ENCODE data around the gene RYK. TPM values are rescaled to one million over a fixed set of nuclear protein-coding genes. Genes with fewer than 3 reads are reported as not detected.
"Not testable (repeated sequence)": the region's sequence is repeated elsewhere in the genome, so short reads cannot be mapped to it uniquely, and the experiment has no call there.

Gene RYK
- total RNA-seq, 4 donors from 2014 or later, result 95.2 to 168 (median 108) TPM

- Histone ChIP-seq H3K9me3 (no peaks in the 10 kb centered on the region), H3K27ac (no peak overlapping the region), H3K4me3 (replicated peaks in 1 of 3) (no peak overlapping the region), H3K36me3 (no peaks in the 10 kb centered on the region), H3K4me1 (peaks cover 14 to 18% of the 10 kb centered on the region in 2 donors), H3K27me3 (no peaks in the 10 kb centered on the region)
- 71% methylated on average over 3 of the region's 3 CpGs for WGBS, 2 donors
- no peak for DNase-seq
- intact Hi-C loops (cut with DNase I), result no loop called here
- TF ChIP-seq POLR2A (IDR thresholded peaks at IDR 0.05), result no peak
These were observed 25.4 kb upstream of the RYK start for GRCh38 chr3:134276086-134276485.

GRCh38 chr3:134275110-134275509 is 24.5 kb upstream of the RYK start:
- DNase-seq; H3K36me3 ChIP-seq; H3K27me3 ChIP-seq; intact Hi-C loops (cut with DNase I); H3K4me3 ChIP-seq (replicated peaks in 1 of 3); H3K9me3 ChIP-seq; H3K27ac ChIP-seq: not testable (repeated sequence)
- peaks cover 17 to 20% of the 10 kb centered on the region in 2 donors for H3K4me1 ChIP-seq

DNA sequence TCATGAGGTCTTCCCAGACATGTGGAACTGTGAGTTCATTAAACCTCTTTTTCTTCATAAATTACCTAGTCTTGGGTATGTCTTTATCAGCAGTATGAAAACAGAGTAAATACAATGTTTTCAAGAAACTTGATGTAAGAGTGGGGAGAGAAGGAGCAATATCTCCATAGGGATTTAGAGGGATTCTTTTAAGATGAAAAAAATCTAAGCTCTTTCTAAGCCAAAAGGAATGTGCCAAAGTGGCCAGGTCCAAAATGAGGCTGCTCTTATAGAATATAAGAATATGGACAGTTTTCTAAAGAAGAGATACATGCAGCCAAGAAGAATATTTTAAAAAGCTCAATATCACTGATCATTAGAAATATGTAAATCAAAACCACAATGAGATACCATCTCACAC is 23.9 kb upstream of the RYK start:
- intact Hi-C loops (cut with DNase I), result no loop called here
- Histone ChIP-seq H3K27ac (no peak overlapping the region), H3K4me1 (peaks cover 13 to 17% of the 10 kb centered on the region in 2 donors), H3K9me3 (no peaks in the 10 kb centered on the region), H3K27me3 (no peaks in the 10 kb centered on the region), H3K4me3 (replicated peaks in 1 of 3) (no peak overlapping the region), H3K36me3 (no peaks in the 10 kb centered on the region)
- no peak for DNase-seq
- TF ChIP-seq POLR2A (IDR thresholded peaks at IDR 0.05), result no peak
- no peak for TF ChIP-seq CTCF (IDR thresholded peaks at IDR 0.05)

GRCh38 chr3:134267996-134268395 is 17.3 kb upstream of the RYK start:
- H3K27me3 ChIP-seq, result no peaks in the 10 kb centered on the region
- H3K4me1 ChIP-seq, result peaks cover 10 to 11% of the 10 kb centered on the region in 2 donors
- 87 to 94% methylated on average over 1 of the region's 1 CpG for WGBS, 2 donors
- intact Hi-C loops (cut with DNase I), result no loop called here
- no peaks in the 10 kb centered on the region for H3K9me3 ChIP-seq
- H3K4me3 ChIP-seq (replicated peaks in 1 of 3), result no peak overlapping the region
- no peak overlapping the region for H3K27ac ChIP-seq
- TF ChIP-seq POLR2A (IDR thresholded peaks at IDR 0.05), result no peak
- TF ChIP-seq CTCF (IDR thresholded peaks at IDR 0.05), result no peak
- DNase-seq, result no peak
- H3K36me3 ChIP-seq, result no peaks in the 10 kb centered on the region

GRCh38 chr3:134260987-134261386 is 10.3 kb upstream of the RYK start:
- H3K27ac ChIP-seq, result no peak overlapping the region
- no peak for DNase-seq
- no peak overlapping the region for H3K4me3 ChIP-seq (replicated peaks in 1 of 3)
- H3K9me3 ChIP-seq, result no peaks in the 10 kb centered on the region
- H3K36me3 ChIP-seq, result no peaks in the 10 kb centered on the region
- no peak for TF ChIP-seq POLR2A (IDR thresholded peaks at IDR 0.05)
- TF ChIP-seq CTCF (IDR thresholded peaks at IDR 0.05), result no peak
- H3K4me1 ChIP-seq, result no peaks in the 10 kb centered on the region
- intact Hi-C loops (cut with DNase I), result no loop called here
- H3K27me3 ChIP-seq, result no peaks in the 10 kb centered on the region
- 43 to 52% methylated on average over 1 of the region's 1 CpG for WGBS, 2 donors

- H3K27ac ChIP-seq, result no peak overlapping the region
- WGBS, 2 donors, result 87 to 92% methylated on average over 4 of the region's 4 CpGs
- no peaks in the 10 kb centered on the region for H3K4me1 ChIP-seq
- no peaks in the 10 kb centered on the region for H3K9me3 ChIP-seq
- TF ChIP-seq CTCF (IDR thresholded peaks at IDR 0.05), result no peak
- no peak for TF ChIP-seq POLR2A (IDR thresholded peaks at IDR 0.05)
- no peaks in the 10 kb centered on the region for H3K27me3 ChIP-seq
- DNase-seq, result no peak
- no peak overlapping the region for H3K4me3 ChIP-seq (replicated peaks in 1 of 3)
- no peaks in the 10 kb centered on the region for H3K36me3 ChIP-seq
- intact Hi-C loops (cut with DNase I), result no loop called here
These were observed 8.2 kb upstream of the RYK start for GRCh38 chr3:134258761-134259347.
